ENCODE measurements around the gene ATP5F1E.

GRCh38 chr20:59015411-59015810 lies 16.7 kb downstream of the ATP5F1E start:
- TF ChIP-seq, protein P1, sequence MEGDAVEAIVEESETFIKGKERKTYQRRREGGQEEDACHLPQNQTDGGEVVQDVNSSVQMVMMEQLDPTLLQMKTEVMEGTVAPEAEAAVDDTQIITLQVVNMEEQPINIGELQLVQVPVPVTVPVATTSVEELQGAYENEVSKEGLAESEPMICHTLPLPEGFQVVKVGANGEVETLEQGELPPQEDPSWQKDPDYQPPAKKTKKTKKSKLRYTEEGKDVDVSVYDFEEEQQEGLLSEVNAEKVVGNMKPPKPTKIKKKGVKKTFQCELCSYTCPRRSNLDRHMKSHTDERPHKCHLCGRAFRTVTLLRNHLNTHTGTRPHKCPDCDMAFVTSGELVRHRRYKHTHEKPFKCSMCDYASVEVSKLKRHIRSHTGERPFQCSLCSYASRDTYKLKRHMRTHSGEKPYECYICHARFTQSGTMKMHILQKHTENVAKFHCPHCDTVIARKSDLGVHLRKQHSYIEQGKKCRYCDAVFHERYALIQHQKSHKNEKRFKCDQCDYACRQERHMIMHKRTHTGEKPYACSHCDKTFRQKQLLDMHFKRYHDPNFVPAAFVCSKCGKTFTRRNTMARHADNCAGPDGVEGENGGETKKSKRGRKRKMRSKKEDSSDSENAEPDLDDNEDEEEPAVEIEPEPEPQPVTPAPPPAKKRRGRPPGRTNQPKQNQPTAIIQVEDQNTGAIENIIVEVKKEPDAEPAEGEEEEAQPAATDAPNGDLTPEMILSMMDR (conservative IDR thresholded peaks at IDR 0.05; ENCODE audit: low read depth, low read length), result no peak
- TF ChIP-seq CEBPB (IDR thresholded peaks at IDR 0.05; ENCODE audit: low read depth, low read length), result no peak
- TF ChIP-seq POLR2A (IDR thresholded peaks at IDR 0.05; ENCODE audit: low read depth, low read length), result no peak
- no peak for TF ChIP-seq MAZ (IDR thresholded peaks at IDR 0.05; ENCODE audit: borderline replicate concordance, low read depth, low read length)
- TF ChIP-seq CHD1 (IDR thresholded peaks at IDR 0.05; ENCODE audit: low read depth, low read length), result no peak
- no peak for TF ChIP-seq BHLHE40 (IDR thresholded peaks at IDR 0.05; ENCODE audit: low read depth, low read length)
- no peak for TF ChIP-seq MAFK (IDR thresholded peaks at IDR 0.05; ENCODE audit: low read depth, low read length)
- TF ChIP-seq, protein P2, sequence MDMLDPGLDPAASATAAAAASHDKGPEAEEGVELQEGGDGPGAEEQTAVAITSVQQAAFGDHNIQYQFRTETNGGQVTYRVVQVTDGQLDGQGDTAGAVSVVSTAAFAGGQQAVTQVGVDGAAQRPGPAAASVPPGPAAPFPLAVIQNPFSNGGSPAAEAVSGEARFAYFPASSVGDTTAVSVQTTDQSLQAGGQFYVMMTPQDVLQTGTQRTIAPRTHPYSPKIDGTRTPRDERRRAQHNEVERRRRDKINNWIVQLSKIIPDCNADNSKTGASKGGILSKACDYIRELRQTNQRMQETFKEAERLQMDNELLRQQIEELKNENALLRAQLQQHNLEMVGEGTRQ (IDR thresholded peaks at IDR 0.05; ENCODE audit: low read depth, low read length), result no peak
- TF ChIP-seq RAD21 (IDR thresholded peaks at IDR 0.05; ENCODE audit: low read length), result no peak
- no peak for TF ChIP-seq SMC3 (IDR thresholded peaks at IDR 0.05; ENCODE audit: low read depth, low read length)
- no peak for TF ChIP-seq FOS (IDR thresholded peaks at IDR 0.05; ENCODE audit: low read depth, low read length)
- no peak for TF ChIP-seq RFX5 (IDR thresholded peaks at IDR 0.05; ENCODE audit: low read depth, low read length)
- TF ChIP-seq RCOR1 (IDR thresholded peaks at IDR 0.05; ENCODE audit: insufficient replicate concordance, low read length), result no peak
